ENCODE data around the gene SGSM2. TPM values are rescaled to one million over a fixed set of nuclear protein-coding genes. Genes with fewer than 3 reads are reported as not detected.
A peak's percentile ranks its signal among the peaks of the same experiment; 100 is the strongest.

Gene SGSM2
- total and polyA plus RNA-seq, 2 of the 13 experiments (the other 11 are each of a cell fraction or from before 2014, with no cell fraction given): 30.4 to 51.3 TPM

DNA sequence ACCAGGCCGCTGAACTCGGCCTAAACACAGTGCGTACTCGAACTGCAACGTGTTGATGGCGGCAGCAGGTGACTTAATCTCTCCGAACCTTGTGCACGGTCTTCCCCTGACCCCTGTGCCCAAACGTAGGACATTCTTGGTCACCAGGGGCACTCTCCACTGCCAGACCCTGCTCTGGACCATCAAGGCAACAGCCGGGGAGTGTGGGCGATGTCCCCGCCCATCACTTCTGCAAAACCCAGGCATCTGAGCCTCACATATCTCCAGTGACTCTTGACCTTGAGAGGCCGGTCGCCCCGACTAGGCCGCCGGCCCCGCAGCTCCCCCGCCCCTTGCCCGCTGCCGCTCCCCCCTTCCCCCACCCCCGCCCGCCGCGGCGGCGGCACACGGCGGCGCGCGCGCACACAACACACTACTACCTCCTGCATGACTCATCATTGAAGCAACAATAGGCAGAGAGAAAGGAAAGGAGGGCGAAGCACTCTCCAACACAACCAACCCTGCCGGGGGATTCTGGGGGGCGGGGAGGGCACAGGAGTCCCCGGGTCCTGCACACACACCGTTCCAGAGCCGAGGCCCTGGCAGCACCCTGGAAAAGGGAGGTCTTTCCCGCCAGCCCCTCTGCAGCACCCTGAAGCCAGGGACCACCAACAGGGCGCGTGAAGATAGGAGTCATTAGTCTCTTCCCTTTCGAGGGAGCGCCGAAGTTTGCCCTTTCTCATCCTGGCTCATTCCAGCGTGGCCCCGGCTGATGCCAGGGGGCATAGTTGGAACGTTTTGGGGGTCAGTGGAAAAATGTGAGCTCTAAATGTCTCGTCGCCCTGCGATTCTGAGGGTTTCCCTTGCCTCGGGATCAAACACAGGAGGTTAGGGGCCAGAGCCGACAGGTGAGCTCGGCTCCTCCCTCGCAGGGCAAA, 61.6 kb downstream of the SGSM2 start (continued):
- 0 out of 2 replicates have a peak, but pooled peaks have one; percentile 5 for TF ChIP-seq THRA (CRISPR knock-in tag; IDR thresholded peaks at IDR 0.05; ENCODE audit: borderline replicate concordance)
- TF ChIP-seq FOXM1 (CRISPR knock-in tag; IDR thresholded peaks at IDR 0.05): no peak
- TF ChIP-seq FOSL2 (CRISPR knock-in tag; IDR thresholded peaks at IDR 0.05): peak; percentile 91
- TF ChIP-seq, protein P1, sequence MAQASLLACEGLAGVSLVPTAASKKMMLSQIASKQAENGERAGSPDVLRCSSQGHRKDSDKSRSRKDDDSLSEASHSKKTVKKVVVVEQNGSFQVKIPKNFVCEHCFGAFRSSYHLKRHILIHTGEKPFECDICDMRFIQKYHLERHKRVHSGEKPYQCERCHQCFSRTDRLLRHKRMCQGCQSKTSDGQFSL (CRISPR knock-in tag; IDR thresholded peaks at IDR 0.05): no peak
- peak; percentile 14; the same call in 1 of the 2 replicates for TF ChIP-seq HDAC2 (CRISPR knock-in tag; IDR thresholded peaks at IDR 0.05)
- TF ChIP-seq REPIN1 (CRISPR knock-in tag; IDR thresholded peaks at IDR 0.05; ENCODE audit: borderline replicate concordance, low read depth): no peak
- peak; percentile 71 for TF ChIP-seq KDM2A (CRISPR knock-in tag; IDR thresholded peaks at IDR 0.05; ENCODE audit: borderline replicate concordance, low read depth)
- TF ChIP-seq, protein P2, sequence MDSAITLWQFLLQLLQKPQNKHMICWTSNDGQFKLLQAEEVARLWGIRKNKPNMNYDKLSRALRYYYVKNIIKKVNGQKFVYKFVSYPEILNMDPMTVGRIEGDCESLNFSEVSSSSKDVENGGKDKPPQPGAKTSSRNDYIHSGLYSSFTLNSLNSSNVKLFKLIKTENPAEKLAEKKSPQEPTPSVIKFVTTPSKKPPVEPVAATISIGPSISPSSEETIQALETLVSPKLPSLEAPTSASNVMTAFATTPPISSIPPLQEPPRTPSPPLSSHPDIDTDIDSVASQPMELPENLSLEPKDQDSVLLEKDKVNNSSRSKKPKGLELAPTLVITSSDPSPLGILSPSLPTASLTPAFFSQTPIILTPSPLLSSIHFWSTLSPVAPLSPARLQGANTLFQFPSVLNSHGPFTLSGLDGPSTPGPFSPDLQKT (CRISPR knock-in tag; IDR thresholded peaks at IDR 0.05; ENCODE audit: borderline replicate concordance): no peak
- no peak for TF ChIP-seq ZNF660 (CRISPR knock-in tag; IDR thresholded peaks at IDR 0.05; ENCODE audit: borderline replicate concordance, low read depth)
- TF ChIP-seq SOX13 (IDR thresholded peaks at IDR 0.05): no peak
- TF ChIP-seq SOX13 (CRISPR knock-in tag; conservative IDR thresholded peaks at IDR 0.05 in 1 of 2, IDR thresholded peaks at IDR 0.05 in 1 of 2): peak; percentile 38 to 63; a peak in 2 of 4 replicates
- TF ChIP-seq ZNF501 (CRISPR knock-in tag; IDR thresholded peaks at IDR 0.05): 0 out of 2 replicates have a peak, but pooled peaks have one; percentile 6
- no peak for TF ChIP-seq ZNF430 (CRISPR knock-in tag; IDR thresholded peaks at IDR 0.05)
- TF ChIP-seq POLR2AphosphoS5 (IDR thresholded peaks at IDR 0.05; ENCODE audit: low read depth, low read length): peak; percentile 48; the same call in 1 of the 2 replicates
- TF ChIP-seq ZNF782 (CRISPR knock-in tag; IDR thresholded peaks at IDR 0.05; ENCODE audit: borderline replicate concordance): no peak
- TF ChIP-seq ZNF776 (CRISPR knock-in tag; IDR thresholded peaks at IDR 0.05): 0 out of 2 replicates have a peak, but pooled peaks have one; percentile 5
- no peak for TF ChIP-seq KLF15 (CRISPR knock-in tag; IDR thresholded peaks at IDR 0.05; ENCODE audit: borderline replicate concordance)
- TF ChIP-seq, protein P3, sequence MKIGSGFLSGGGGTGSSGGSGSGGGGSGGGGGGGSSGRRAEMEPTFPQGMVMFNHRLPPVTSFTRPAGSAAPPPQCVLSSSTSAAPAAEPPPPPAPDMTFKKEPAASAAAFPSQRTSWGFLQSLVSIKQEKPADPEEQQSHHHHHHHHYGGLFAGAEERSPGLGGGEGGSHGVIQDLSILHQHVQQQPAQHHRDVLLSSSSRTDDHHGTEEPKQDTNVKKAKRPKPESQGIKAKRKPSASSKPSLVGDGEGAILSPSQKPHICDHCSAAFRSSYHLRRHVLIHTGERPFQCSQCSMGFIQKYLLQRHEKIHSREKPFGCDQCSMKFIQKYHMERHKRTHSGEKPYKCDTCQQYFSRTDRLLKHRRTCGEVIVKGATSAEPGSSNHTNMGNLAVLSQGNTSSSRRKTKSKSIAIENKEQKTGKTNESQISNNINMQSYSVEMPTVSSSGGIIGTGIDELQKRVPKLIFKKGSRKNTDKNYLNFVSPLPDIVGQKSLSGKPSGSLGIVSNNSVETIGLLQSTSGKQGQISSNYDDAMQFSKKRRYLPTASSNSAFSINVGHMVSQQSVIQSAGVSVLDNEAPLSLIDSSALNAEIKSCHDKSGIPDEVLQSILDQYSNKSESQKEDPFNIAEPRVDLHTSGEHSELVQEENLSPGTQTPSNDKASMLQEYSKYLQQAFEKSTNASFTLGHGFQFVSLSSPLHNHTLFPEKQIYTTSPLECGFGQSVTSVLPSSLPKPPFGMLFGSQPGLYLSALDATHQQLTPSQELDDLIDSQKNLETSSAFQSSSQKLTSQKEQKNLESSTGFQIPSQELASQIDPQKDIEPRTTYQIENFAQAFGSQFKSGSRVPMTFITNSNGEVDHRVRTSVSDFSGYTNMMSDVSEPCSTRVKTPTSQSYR (CRISPR knock-in tag; IDR thresholded peaks at IDR 0.05; ENCODE audit: borderline replicate concordance): peak; percentile 12; the same call in 1 of the 2 replicates
- TF ChIP-seq, protein P4, sequence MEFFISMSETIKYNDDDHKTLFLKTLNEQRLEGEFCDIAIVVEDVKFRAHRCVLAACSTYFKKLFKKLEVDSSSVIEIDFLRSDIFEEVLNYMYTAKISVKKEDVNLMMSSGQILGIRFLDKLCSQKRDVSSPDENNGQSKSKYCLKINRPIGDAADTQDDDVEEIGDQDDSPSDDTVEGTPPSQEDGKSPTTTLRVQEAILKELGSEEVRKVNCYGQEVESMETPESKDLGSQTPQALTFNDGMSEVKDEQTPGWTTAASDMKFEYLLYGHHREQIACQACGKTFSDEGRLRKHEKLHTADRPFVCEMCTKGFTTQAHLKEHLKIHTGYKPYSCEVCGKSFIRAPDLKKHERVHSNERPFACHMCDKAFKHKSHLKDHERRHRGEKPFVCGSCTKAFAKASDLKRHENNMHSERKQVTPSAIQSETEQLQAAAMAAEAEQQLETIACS (CRISPR knock-in tag; IDR thresholded peaks at IDR 0.05): peak; percentile 58; the same call in 1 of the 2 replicates
- TF ChIP-seq MIXL1 (CRISPR knock-in tag; IDR thresholded peaks at IDR 0.05): no peak
- 0 out of 2 replicates have a peak, but pooled peaks have one; percentile 19 for TF ChIP-seq GFI1 (CRISPR knock-in tag; IDR thresholded peaks at IDR 0.05; ENCODE audit: borderline replicate concordance)
- TF ChIP-seq ZNF616 (CRISPR knock-in tag; IDR thresholded peaks at IDR 0.05; ENCODE audit: low read depth): peak; percentile 10; the same call in 1 of the 2 replicates

Measured in HepG2 (cell line).